Cardiac fibroblast (primary cell): ENCODE results near the gene BTBD9.
"Not testable (repeated sequence)": the region's sequence is repeated elsewhere in the genome, so short reads cannot be mapped to it uniquely, and the experiment has no call there.

Experiments
- DNase-seq, 2 donors: peaks; one replicate each; pipeline versions ENCODE4 v3.0.0 to v3.0.0-alpha.2; 2010; ENCODE audit warnings: low read depth in 2 of 2
- H3K4me3 ChIP-seq, 2 donors: replicated peaks in 1 of 2; 1 replicate in 1 of 2; 2 replicates in 1 of 2; pipeline ENCODE4 v1.5.1; 2011; ENCODE audit warnings: low read depth in 2 of 2, low read length in 2 of 2, mild to moderate bottlenecking in 2 of 2, moderate library complexity in 1 of 2
- TF ChIP-seq, protein P1 (sequence below): IDR thresholded peaks from one replicate; pipeline ENCODE4 v1.5.1; 2011; ENCODE audit warnings: low read depth, mild to moderate bottlenecking, low read length, inconsistent platforms

BTBD9 gene

DNA sequence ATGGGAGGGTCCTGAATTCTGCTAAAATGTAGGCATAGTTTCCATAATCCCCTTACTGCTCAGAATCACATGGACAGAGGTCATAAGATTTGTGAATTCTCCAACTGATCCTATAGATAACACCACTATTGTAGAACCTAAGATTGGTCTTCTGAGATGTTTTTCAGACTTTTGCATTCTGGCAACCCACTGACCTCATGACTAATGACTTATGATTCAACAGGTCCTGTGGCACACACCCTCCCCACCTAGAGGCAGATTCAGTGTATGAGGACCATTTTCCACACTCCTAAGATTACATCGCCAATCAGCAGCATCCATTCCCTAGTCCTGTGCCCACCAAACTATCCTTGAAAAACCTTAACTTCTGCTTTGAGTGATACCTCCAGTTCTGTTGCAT is 207.2 kb downstream of the BTBD9 start:
- no peak overlapping the region for H3K4me3 ChIP-seq
- TF ChIP-seq, protein P1, sequence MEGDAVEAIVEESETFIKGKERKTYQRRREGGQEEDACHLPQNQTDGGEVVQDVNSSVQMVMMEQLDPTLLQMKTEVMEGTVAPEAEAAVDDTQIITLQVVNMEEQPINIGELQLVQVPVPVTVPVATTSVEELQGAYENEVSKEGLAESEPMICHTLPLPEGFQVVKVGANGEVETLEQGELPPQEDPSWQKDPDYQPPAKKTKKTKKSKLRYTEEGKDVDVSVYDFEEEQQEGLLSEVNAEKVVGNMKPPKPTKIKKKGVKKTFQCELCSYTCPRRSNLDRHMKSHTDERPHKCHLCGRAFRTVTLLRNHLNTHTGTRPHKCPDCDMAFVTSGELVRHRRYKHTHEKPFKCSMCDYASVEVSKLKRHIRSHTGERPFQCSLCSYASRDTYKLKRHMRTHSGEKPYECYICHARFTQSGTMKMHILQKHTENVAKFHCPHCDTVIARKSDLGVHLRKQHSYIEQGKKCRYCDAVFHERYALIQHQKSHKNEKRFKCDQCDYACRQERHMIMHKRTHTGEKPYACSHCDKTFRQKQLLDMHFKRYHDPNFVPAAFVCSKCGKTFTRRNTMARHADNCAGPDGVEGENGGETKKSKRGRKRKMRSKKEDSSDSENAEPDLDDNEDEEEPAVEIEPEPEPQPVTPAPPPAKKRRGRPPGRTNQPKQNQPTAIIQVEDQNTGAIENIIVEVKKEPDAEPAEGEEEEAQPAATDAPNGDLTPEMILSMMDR = peak; percentile 8
- peak in 1 of 2 donors; percentile 61 for DNase-seq

DNA sequence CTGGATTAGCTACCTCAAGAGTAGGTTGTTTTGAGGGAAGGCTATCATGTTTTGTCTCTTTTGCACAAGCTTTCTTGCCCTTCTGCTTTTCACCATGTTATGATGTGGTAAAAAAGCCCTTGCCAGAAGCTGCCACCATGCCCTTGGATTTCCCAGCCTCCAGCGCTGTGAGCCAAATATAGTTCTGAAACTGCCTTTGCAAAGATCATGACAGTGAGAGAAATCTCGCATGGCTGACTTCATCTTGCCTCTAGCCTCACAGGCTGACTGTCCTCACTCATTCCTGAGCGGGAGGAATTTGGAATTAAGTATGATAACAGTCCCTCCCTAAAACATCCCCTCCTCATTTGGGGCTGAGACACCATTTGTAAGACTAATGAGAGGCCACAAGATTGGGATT is 207.7 kb downstream of the BTBD9 start:
- DNase-seq = no peak
- no peak overlapping the region for H3K4me3 ChIP-seq
- TF ChIP-seq, protein P1 = no peak

DNA sequence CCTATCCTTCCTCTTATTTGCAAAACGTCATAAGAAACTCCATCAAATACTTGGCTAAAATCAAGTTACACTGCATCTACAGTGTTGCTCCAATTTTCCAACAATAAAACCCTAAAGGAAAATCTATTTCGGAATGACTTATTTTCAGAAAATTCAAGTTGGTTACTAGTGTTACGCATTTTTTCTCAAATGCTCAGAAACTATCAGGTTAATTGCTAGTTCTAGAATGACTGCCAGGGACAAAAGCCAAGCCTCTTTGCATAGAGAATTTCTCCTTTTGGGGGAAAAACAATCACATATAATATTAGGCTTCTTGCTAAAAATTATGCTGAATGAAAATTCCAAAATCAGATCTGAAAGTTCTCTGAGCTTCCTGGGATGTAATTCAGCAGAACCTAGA is 210.2 kb downstream of the BTBD9 start:
- no peak for DNase-seq
- TF ChIP-seq, protein P1 = no peak
- no peak overlapping the region for H3K4me3 ChIP-seq

DNA sequence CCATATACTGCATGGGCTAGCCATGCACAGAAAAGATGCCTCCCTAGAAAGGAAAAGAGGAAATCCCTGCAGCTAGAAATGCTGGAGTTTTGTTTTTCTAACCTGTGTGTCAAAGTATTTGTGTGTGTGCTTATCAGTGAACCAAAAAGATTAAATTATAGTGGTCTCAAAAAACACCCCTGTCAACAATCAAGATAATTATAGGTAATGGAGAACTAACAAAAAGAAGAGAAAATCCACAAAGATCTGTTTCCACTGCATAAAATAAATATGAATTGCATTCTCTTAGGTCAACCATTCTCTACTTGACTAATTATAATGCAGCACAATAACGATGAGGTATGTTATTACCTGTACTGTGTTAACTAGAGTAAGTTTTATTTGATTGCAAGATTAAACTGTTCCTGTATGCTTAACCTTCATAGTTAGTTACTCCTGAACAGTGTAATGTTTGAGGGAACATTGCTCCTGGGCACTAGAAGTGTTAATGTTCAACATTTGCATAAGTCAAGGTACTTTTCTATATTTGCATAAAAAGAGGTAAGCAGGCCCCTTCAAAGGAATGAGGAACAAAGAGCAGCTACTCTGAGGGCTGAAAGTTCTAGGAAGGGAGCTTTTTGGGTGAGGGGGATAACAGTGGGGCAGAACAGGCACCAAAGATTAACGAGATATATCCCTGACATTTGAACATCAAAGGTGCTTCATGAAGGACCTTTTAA is 212.1 kb downstream of the BTBD9 start:
- no peak overlapping the region for H3K4me3 ChIP-seq
- TF ChIP-seq, protein P1 = no peak

DNA sequence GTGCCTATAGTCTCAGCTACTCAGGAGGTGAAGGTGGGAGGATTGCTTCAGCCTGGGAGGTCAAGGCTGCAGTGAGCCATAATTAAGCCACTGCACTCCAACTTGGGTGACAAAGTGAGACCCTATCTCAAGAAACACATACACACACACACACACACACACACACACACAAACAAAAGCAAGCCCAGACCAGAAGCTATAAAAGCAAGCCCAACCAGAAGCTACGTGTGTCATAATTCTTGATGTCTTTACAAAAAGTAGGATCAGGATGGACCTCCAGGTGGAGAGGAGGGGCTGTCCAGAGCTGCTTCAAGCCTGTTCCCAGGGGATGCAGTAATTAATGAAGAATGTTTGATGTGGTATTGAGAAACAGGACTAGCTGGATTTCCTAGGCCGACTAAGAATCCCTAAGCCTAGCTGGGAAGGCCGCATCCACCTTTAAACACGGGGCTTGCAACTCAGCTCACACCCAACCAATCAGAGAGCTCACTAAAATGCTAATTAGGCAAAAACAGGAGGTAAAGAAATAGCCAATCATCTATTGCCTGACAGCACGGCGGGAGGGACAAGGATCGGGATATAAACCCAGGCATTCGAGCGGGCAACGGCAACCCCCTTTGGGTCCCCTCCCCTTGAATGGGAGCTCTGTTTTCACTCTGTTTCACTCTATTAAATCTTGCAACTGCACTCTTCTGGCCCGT is 213.8 kb downstream of the BTBD9 start:
- H3K4me3 ChIP-seq, DNase-seq: not testable (repeated sequence)

More for the DNA sequence above, 212.1 kb downstream of the BTBD9 start:
- DNase-seq = no peak

DNA sequence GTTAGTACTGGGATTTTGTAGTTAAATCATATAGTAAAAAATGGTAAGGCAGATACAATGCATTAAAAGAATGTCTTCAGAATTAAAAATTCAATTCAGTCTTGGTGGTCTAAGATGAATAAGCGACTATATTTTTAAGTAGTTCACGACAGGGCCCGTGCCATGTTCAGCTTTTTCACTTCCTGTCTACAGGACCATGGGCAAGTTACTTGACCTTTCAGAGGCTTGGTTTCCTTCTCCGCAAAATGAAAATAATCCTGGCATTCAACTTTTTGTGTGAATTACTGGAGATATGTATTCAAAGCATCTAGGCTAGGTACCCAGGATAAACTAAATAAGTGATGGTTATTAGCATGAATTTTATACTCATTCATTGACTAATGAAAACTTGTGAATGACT is 216.0 kb downstream of the BTBD9 start:
- H3K4me3 ChIP-seq = no peak overlapping the region
- TF ChIP-seq, protein P1 = no peak
- DNase-seq = no peak

DNA sequence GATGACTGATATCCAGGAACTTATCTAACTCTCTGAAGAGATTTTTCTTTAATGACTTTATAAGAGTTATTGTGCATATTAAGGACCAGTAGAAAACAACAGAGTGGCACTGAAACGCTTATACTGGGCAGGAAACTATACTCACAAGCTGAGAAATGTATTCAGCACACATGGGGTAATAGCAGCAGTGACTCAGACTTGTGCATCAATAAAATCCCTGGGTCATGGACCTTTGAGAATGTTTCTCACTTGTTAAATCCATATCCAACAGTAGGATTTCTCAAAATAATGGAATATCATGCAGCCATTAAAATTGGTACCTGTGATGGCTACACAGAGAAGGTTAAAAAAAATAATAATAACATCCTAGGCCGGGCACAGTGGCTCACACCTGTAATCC is 219.5 kb downstream of the BTBD9 start:
- TF ChIP-seq, protein P1 = no peak
- peak in 1 of 2 donors; percentile 41 for DNase-seq
- H3K4me3 ChIP-seq = no peak overlapping the region
